ENCODE data around the gene KAT6B.

The KAT6B gene

GRCh38 chr10:74956555-74957111, 130.2 kb downstream of the KAT6B start:
- H3K27me3 ChIP-seq (ENCODE audit: insufficient read depth, low read depth) = no peaks in the 10 kb centered on the region
- H4K20me1 ChIP-seq (ENCODE audit: insufficient read depth) = no peaks in the 10 kb centered on the region
- no peak overlapping the region for H3K4me2 ChIP-seq
- no peak overlapping the region for H3K27ac ChIP-seq
- no peaks in the 10 kb centered on the region; the same call in 1 of the 2 replicates for H3K79me2 ChIP-seq (ENCODE audit: insufficient read depth, low read depth)
- H3K4me1 ChIP-seq (ENCODE audit: low read depth, poor library complexity, severe bottlenecking) = no peaks in the 10 kb centered on the region
- no peaks in the 10 kb centered on the region for H3K36me3 ChIP-seq (ENCODE audit: insufficient read depth)
- H3K9ac ChIP-seq = no peak overlapping the region
- no peak for TF ChIP-seq CTCF (conservative IDR thresholded peaks at IDR 0.05; ENCODE audit: low read depth, low read length)
- H2AFZ ChIP-seq (ENCODE audit: low read depth) = no peak overlapping the region
- no peak overlapping the region for H3K4me3 ChIP-seq (IDR thresholded peaks at IDR 0.05; ENCODE audit: insufficient read depth, low read depth, low read length)

- H2AFZ ChIP-seq (ENCODE audit: low read depth) = no peak overlapping the region
- H3K4me2 ChIP-seq = no peak overlapping the region
- no peaks in the 10 kb centered on the region for H4K20me1 ChIP-seq (ENCODE audit: insufficient read depth)
- no peaks in the 10 kb centered on the region for H3K36me3 ChIP-seq (ENCODE audit: insufficient read depth)
- no peaks in the 10 kb centered on the region for H3K27me3 ChIP-seq (ENCODE audit: insufficient read depth, low read depth)
- H3K9ac ChIP-seq = no peak overlapping the region
- H3K27ac ChIP-seq = no peak overlapping the region
- H3K79me2 ChIP-seq (ENCODE audit: insufficient read depth, low read depth) = no peaks in the 10 kb centered on the region; the same call in 1 of the 2 replicates
- H3K4me3 ChIP-seq (IDR thresholded peaks at IDR 0.05; ENCODE audit: insufficient read depth, low read depth, low read length) = no peak overlapping the region
- TF ChIP-seq CTCF (conservative IDR thresholded peaks at IDR 0.05; ENCODE audit: low read depth, low read length) = no peak
- no peaks in the 10 kb centered on the region for H3K4me1 ChIP-seq (ENCODE audit: low read depth, poor library complexity, severe bottlenecking)
Observed at GRCh38 chr10:74957285-74957961, 131.0 kb downstream of the KAT6B start.

- no peak overlapping the region for H3K4me3 ChIP-seq (IDR thresholded peaks at IDR 0.05; ENCODE audit: insufficient read depth, low read depth, low read length)
- no peaks in the 10 kb centered on the region for H3K36me3 ChIP-seq (ENCODE audit: insufficient read depth)
- no peaks in the 10 kb centered on the region; the same call in 1 of the 2 replicates for H3K79me2 ChIP-seq (ENCODE audit: insufficient read depth, low read depth)
- H4K20me1 ChIP-seq (ENCODE audit: insufficient read depth) = no peaks in the 10 kb centered on the region
- no peak overlapping the region for H3K9ac ChIP-seq
- TF ChIP-seq CTCF (conservative IDR thresholded peaks at IDR 0.05; ENCODE audit: low read depth, low read length) = no peak
- H3K4me2 ChIP-seq = no peak overlapping the region
- H3K4me1 ChIP-seq (ENCODE audit: low read depth, poor library complexity, severe bottlenecking) = peaks cover 6% of the 10 kb centered on the region
- no peak overlapping the region for H3K27ac ChIP-seq
- no peak overlapping the region for H2AFZ ChIP-seq (ENCODE audit: low read depth)
- H3K27me3 ChIP-seq (ENCODE audit: insufficient read depth, low read depth) = no peaks in the 10 kb centered on the region
Observed at GRCh38 chr10:74958316-74958715, 131.9 kb downstream of the KAT6B start.

GRCh38 chr10:74960670-74961069, 134.3 kb downstream of the KAT6B start:
- Histone ChIP-seq H3K36me3 (ENCODE audit: insufficient read depth) (no peaks in the 10 kb centered on the region), H3K79me2 (ENCODE audit: insufficient read depth, low read depth) (no peaks in the 10 kb centered on the region; the same call in 1 of the 2 replicates), H3K4me3 (IDR thresholded peaks at IDR 0.05; ENCODE audit: insufficient read depth, low read depth, low read length) (no peak overlapping the region), H3K4me2 (no peak overlapping the region), H3K9ac (no peak overlapping the region), H3K27ac (no peak overlapping the region), H3K27me3 (ENCODE audit: insufficient read depth, low read depth) (no peaks in the 10 kb centered on the region), H3K4me1 (ENCODE audit: low read depth, poor library complexity, severe bottlenecking) (peaks cover 20% of the 10 kb centered on the region), H4K20me1 (ENCODE audit: insufficient read depth) (no peaks in the 10 kb centered on the region), H2AFZ (ENCODE audit: low read depth) (no peak overlapping the region)
- TF ChIP-seq CTCF (conservative IDR thresholded peaks at IDR 0.05; ENCODE audit: low read depth, low read length) = no peak

Measured in KMS-11 (cell line).